HEK293 (cell line): ENCODE measurements around the gene DEAF1.

Experiments
- CTCF ChIA-PET: fragments of 350-600 bp; formaldehyde crosslinking; extraction: SDS; loops from one replicate; lab custom pipeline; 2021; ENCODE audit warnings: antibody characterized with exemption; lab: Yijun Ruan, JAX
- POLR2A ChIA-PET: fragments of 300-600 bp; formaldehyde crosslinking; extraction: SDS; loops from one replicate; lab custom pipeline; 2020; ENCODE audit warnings: antibody characterized with exemption, inconsistent platforms; lab: Yijun Ruan, JAX
- H3K27ac ChIP-seq: fragments of 200-500 bp; sonication (Bioruptor generic); 2 replicates; pipeline ENCODE4 v1.5.1; 2014; ENCODE audit warnings: low read depth, low read length, control low read depth, inconsistent platforms; ENCODE audit errors: extremely low read depth
- H3K36me3 ChIP-seq, 2 experiments: fragments of 200-500 bp in 1 of 2; sonication (Bioruptor generic) in 1 of 2; 1 replicate in 1 of 2; 2 replicates in 1 of 2; pipeline ENCODE4 v1.5.1; 2014 to 2017; ENCODE audit warnings: inconsistent platforms in 2 of 2, low read length in 2 of 2; ENCODE audit not compliant: control insufficient read depth in 2 of 2, insufficient read depth in 1 of 2
- H3K4me1 ChIP-seq: fragments of 200-500 bp; sonication (Bioruptor generic); 2 replicates; pipeline ENCODE4 v1.5.1; 2014; ENCODE audit warnings: mild to moderate bottlenecking, low read length, inconsistent platforms; ENCODE audit not compliant: control insufficient read depth, insufficient read depth
- H3K4me3 ChIP-seq: 2 replicates; pipeline ENCODE4 v1.5.1; 2011; ENCODE audit warnings: low read depth, mild to moderate bottlenecking, control low read depth, low read length, moderate library complexity
- H3K9me3 ChIP-seq: fragments of 200-500 bp; sonication (Bioruptor generic); 2 replicates; pipeline ENCODE4 v1.5.1; 2014; ENCODE audit warnings: low read depth, low read length, inconsistent platforms; ENCODE audit not compliant: control insufficient read depth, insufficient read depth
- CTCF ChIP-seq: fragments of 450-650 bp; formaldehyde crosslinking; IDR thresholded peaks from 2 replicates; pipeline ENCODE4 v1.5.1; 2016; ENCODE audit warnings: missing biosample characterization, missing genetic modification characterization
- KLF1 ChIP-seq: fragments of 450-650 bp; formaldehyde crosslinking; IDR thresholded peaks from 2 replicates; pipeline ENCODE4 v1.5.1; 2016; ENCODE audit warnings: missing biosample characterization, missing genetic modification characterization
- PRDM4 ChIP-seq: fragments of 450-650 bp; formaldehyde crosslinking; IDR thresholded peaks from 2 replicates; pipeline ENCODE4 v1.5.1; 2017; ENCODE audit warnings: missing biosample characterization, missing genetic modification characterization
- SCRT1 ChIP-seq: fragments of 450-650 bp; formaldehyde crosslinking; IDR thresholded peaks from 2 replicates; pipeline ENCODE4 v1.5.1; 2016; ENCODE audit warnings: missing biosample characterization, missing genetic modification characterization, borderline replicate concordance
- SETDB1 ChIP-seq: IDR thresholded peaks from one replicate; pipeline ENCODE4 v1.6.1; 2017; ENCODE audit warnings: mild to moderate bottlenecking, low read length, moderate library complexity, mixed read lengths; ENCODE audit not compliant: insufficient read length
- SP3 ChIP-seq: fragments of 450-650 bp; formaldehyde crosslinking; IDR thresholded peaks from 2 replicates; pipeline ENCODE4 v1.5.1; 2016; ENCODE audit warnings: missing biosample characterization, missing genetic modification characterization
- YY1 ChIP-seq: fragments of 450-650 bp; formaldehyde crosslinking; IDR thresholded peaks from 2 replicates; pipeline ENCODE4 v1.5.1; 2018; ENCODE audit warnings: missing biosample characterization, missing genetic modification characterization
- ZBTB7A ChIP-seq: fragments of 450-650 bp; formaldehyde crosslinking; IDR thresholded peaks from 2 replicates; pipeline ENCODE4 v1.5.1; 2016; ENCODE audit warnings: low read depth, missing biosample characterization, missing genetic modification characterization
- ZNF174 ChIP-seq: fragments of 450-650 bp; formaldehyde crosslinking; IDR thresholded peaks from 2 replicates; pipeline ENCODE4 v1.5.0; 2017; ENCODE audit warnings: missing biosample characterization, mild to moderate bottlenecking, missing genetic modification characterization
- ZNF214 ChIP-seq: fragments of 450-650 bp; formaldehyde crosslinking; IDR thresholded peaks from 2 replicates; pipeline ENCODE4 v1.5.1; 2017; ENCODE audit warnings: missing biosample characterization, mild to moderate bottlenecking, missing genetic modification characterization, borderline replicate concordance
- ZNF335 ChIP-seq: fragments of 450-650 bp; formaldehyde crosslinking; conservative IDR thresholded peaks from 2 replicates; pipeline ENCODE4 v1.5.1; 2016; ENCODE audit warnings: missing biosample characterization, missing genetic modification characterization
- ZNF48 ChIP-seq: fragments of 450-650 bp; formaldehyde crosslinking; IDR thresholded peaks from 2 replicates; pipeline ENCODE4 v1.5.1; 2016; ENCODE audit warnings: missing biosample characterization, missing genetic modification characterization
- ZNF521 ChIP-seq: fragments of 450-650 bp; formaldehyde crosslinking; IDR thresholded peaks from 2 replicates; pipeline ENCODE4 v1.5.1; 2017; ENCODE audit warnings: missing biosample characterization, mild to moderate bottlenecking, missing genetic modification characterization
- ZNF585B ChIP-seq: fragments of 450-650 bp; formaldehyde crosslinking; IDR thresholded peaks from 2 replicates; pipeline ENCODE4 v1.5.1; 2016; ENCODE audit warnings: missing biosample characterization, missing genetic modification characterization
- ZNF624 ChIP-seq: fragments of 450-650 bp; formaldehyde crosslinking; IDR thresholded peaks from 2 replicates; pipeline ENCODE4 v1.5.1; 2017; ENCODE audit warnings: missing biosample characterization, missing genetic modification characterization
- ZNF660 ChIP-seq: fragments of 450-650 bp; IDR thresholded peaks from 2 replicates; pipeline ENCODE4 v1.5.1; 2018; ENCODE audit warnings: missing biosample characterization, mild to moderate bottlenecking, missing genetic modification characterization
- ZNF670 ChIP-seq: fragments of 450-650 bp; formaldehyde crosslinking; IDR thresholded peaks from 2 replicates; pipeline ENCODE4 v1.5.1; 2016; ENCODE audit warnings: missing biosample characterization, missing genetic modification characterization, low read depth
- ZNF707 ChIP-seq: fragments of 450-650 bp; formaldehyde crosslinking; IDR thresholded peaks from 2 replicates; pipeline ENCODE4 v1.5.1; 2016; ENCODE audit warnings: missing biosample characterization, missing genetic modification characterization
- ZNF785 ChIP-seq: fragments of 450-650 bp; formaldehyde crosslinking; IDR thresholded peaks from 2 replicates; pipeline ENCODE4 v1.5.1; 2016; ENCODE audit warnings: missing biosample characterization, missing genetic modification characterization
- ZNF791 ChIP-seq: fragments of 450-650 bp; formaldehyde crosslinking; IDR thresholded peaks from 2 replicates; pipeline ENCODE4 v1.5.1; 2016; ENCODE audit warnings: missing biosample characterization, missing genetic modification characterization
- ZXDB ChIP-seq: fragments of 450-650 bp; formaldehyde crosslinking; IDR thresholded peaks from 2 replicates; pipeline ENCODE4 v1.5.1; 2016; ENCODE audit warnings: missing biosample characterization, missing genetic modification characterization
- TF ChIP-seq, protein P1 (sequence below): fragments of 450-650 bp; formaldehyde crosslinking; IDR thresholded peaks from 2 replicates; pipeline ENCODE4 v1.5.1; 2016; ENCODE audit warnings: missing biosample characterization, missing genetic modification characterization, borderline replicate concordance

Gene DEAF1

DNA sequence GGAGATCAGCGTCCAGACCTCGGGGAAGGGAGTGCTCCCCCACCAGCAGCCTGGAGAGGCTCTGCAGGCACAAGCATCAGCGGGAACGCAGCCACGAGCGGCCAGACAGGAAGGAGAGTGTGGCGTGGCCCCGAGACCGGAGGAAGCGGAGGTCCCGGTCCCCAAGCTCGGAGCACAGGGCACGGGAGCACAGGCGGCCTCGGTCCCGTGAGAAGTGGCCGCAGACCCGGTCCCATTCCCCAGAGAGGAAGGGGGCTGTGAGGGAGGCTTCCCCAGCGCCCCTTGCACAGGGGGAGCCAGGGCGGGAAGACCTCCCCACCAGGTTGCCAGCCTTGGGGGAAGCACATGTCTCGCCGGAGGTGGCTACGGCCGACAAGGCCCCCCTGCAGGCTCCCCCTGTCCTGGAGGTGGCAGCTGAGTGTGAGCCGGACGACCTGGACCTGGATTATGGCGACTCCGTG is 86.2 kb downstream of the DEAF1 start (continued):
- TF ChIP-seq ZNF214 (tag by site-specific recombination): no peak
- TF ChIP-seq ZNF174 (tag by site-specific recombination): no peak
- TF ChIP-seq SP3 (tag by site-specific recombination): no peak
- no peak for TF ChIP-seq YY1
- TF ChIP-seq, all 188 proteins: peak for 0

GRCh38 chr11:607971-608659 is 86.9 kb downstream of the DEAF1 start:
- Histone ChIP-seq H3K4me3 (no peak overlapping the region), H3K27ac (no peak overlapping the region), H3K4me1 (no peaks in the 10 kb centered on the region), H3K9me3 (no peaks in the 10 kb centered on the region), H3K36me3 (peaks cover 6 to 98% of the 10 kb centered on the region in 2 experiments; a peak in 2 of 3 replicates)
- POLR2A ChIA-PET: no interaction called here
- CTCF ChIA-PET: no interaction called here
- TF ChIP-seq CTCF (no peak), ZNF585B (tag by site-specific recombination) (no peak), ZNF785 (no peak), PRDM4 (no peak), SCRT1 (tag by site-specific recombination) (no peak), ZBTB7A (no peak), ZNF624 (tag by site-specific recombination) (no peak), ZNF670 (tag by site-specific recombination) (no peak), ZXDB (no peak), KLF1 (tag by site-specific recombination) (no peak)

- POLR2A ChIA-PET: no interaction called here
- Histone ChIP-seq H3K4me3 (no peak overlapping the region), H3K9me3 (no peaks in the 10 kb centered on the region), H3K27ac (no peak overlapping the region), H3K36me3 (peaks cover 12 to 95% of the 10 kb centered on the region in 2 experiments; a peak in 2 of 3 replicates), H3K4me1 (no peaks in the 10 kb centered on the region)
- CTCF ChIA-PET: interaction anchor here (0.6 to 0.7 kb wide), 2 partner anchors 108 to 177 kb away, joined by 3 to 4 read pairs; no protein-coding TSS in a partner anchor
- TF ChIP-seq ZNF521 (tag by site-specific recombination) (no peak), ZNF48 (tag by site-specific recombination) (no peak), ZNF335 (tag by site-specific recombination) (no peak), ZNF585B (tag by site-specific recombination) (no peak), ZNF791 (tag by site-specific recombination) (no peak), PRDM4 (no peak), SETDB1 (no peak), ZNF660 (tag by site-specific recombination) (no peak), ZNF670 (tag by site-specific recombination) (no peak), ZNF707 (tag by site-specific recombination) (no peak)
- TF ChIP-seq, protein P1, sequence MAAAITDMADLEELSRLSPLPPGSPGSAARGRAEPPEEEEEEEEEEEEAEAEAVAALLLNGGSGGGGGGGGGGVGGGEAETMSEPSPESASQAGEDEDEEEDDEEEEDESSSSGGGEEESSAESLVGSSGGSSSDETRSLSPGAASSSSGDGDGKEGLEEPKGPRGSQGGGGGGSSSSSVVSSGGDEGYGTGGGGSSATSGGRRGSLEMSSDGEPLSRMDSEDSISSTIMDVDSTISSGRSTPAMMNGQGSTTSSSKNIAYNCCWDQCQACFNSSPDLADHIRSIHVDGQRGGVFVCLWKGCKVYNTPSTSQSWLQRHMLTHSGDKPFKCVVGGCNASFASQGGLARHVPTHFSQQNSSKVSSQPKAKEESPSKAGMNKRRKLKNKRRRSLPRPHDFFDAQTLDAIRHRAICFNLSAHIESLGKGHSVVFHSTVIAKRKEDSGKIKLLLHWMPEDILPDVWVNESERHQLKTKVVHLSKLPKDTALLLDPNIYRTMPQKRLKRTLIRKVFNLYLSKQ: no peak
Observed at GRCh38 chr11:607020-607780, 87.8 kb downstream of the DEAF1 start.
